ENCODE measurements around the gene RBP3. TPM values are rescaled to one million over a fixed set of nuclear protein-coding genes. Genes with fewer than 3 reads are reported as not detected.

RBP3 gene
- total and polyA plus RNA-seq, 4 donors: not detected

DNA sequence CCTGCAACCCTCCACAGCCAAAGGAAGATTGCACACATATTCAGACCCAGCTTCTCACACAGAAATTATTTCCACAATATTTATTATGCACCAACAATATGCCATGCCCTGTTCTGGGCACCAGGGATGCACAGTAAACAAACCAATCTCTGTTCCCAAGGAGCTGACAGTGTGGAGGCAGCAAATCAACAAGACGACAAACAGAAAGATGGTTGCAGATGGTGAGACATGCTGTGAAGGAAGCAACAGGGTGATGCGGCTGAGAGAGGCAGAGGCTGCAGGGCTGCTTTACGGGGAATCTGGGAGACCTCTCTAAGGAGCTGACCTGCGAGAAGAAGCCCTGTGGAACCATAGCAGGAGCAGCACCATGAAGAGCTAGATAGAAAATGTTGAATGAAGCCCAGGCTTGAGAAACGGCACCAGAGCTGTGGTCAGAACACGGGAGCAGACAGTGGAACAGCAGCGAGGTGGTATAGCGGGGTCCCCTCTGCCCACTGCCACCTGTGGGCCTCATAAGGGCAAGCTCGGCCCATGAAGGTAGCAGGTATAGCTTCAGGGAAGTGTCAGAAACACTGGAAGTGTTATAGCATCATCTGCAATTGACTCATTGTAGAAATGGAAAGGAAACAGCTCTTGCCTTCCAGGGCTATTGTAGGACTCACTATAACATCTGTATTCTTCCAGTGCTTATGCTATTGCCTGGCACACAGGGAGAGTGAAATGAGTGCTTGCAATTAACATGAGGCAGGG is 17.4 kb downstream of the RBP3 start:
- no peaks in the 10 kb centered on the region for H3K27me3 ChIP-seq (ENCODE audit: control insufficient read depth in 4 of 4, insufficient read depth in 4 of 4, low read length in 3 of 4)
- H3K27ac ChIP-seq (ENCODE audit: low read depth in 1 of 2, low read length in 2 of 2): no peak overlapping the region
- H3K4me1 ChIP-seq (ENCODE audit: control insufficient read depth in 4 of 4, insufficient read depth in 4 of 4, low read length in 3 of 4): no peaks in the 10 kb centered on the region
- no peaks in the 10 kb centered on the region for H3K36me3 ChIP-seq (ENCODE audit: control insufficient read depth in 4 of 4, insufficient read depth in 3 of 4, low read depth in 1 of 4, low read length in 3 of 4)
- no peak for TF ChIP-seq RXRA (IDR thresholded peaks at IDR 0.05)
- TF ChIP-seq, protein P1, sequence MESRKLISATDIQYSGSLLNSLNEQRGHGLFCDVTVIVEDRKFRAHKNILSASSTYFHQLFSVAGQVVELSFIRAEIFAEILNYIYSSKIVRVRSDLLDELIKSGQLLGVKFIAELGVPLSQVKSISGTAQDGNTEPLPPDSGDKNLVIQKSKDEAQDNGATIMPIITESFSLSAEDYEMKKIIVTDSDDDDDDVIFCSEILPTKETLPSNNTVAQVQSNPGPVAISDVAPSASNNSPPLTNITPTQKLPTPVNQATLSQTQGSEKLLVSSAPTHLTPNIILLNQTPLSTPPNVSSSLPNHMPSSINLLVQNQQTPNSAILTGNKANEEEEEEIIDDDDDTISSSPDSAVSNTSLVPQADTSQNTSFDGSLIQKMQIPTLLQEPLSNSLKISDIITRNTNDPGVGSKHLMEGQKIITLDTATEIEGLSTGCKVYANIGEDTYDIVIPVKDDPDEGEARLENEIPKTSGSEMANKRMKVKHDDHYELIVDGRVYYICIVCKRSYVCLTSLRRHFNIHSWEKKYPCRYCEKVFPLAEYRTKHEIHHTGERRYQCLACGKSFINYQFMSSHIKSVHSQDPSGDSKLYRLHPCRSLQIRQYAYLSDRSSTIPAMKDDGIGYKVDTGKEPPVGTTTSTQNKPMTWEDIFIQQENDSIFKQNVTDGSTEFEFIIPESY (IDR thresholded peaks at IDR 0.05): no peak
- no peak for TF ChIP-seq FOXA1 (IDR thresholded peaks at IDR 0.05)
- TF ChIP-seq, protein P2, sequence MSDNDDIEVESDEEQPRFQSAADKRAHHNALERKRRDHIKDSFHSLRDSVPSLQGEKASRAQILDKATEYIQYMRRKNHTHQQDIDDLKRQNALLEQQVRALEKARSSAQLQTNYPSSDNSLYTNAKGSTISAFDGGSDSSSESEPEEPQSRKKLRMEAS (IDR thresholded peaks at IDR 0.05): no peak
- TF ChIP-seq, protein P3, sequence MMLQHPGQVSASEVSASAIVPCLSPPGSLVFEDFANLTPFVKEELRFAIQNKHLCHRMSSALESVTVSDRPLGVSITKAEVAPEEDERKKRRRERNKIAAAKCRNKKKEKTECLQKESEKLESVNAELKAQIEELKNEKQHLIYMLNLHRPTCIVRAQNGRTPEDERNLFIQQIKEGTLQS (IDR thresholded peaks at IDR 0.05): no peak
- no peak for TF ChIP-seq SP1 (IDR thresholded peaks at IDR 0.05)
- DNase-seq (ENCODE audit: low spot score): no peak
- 93% methylated on average over 9 of the region's 9 CpGs for WGBS
- H3K9ac ChIP-seq (ENCODE audit: low read depth in 1 of 2, low read length in 2 of 2): no peak overlapping the region
- H3K9me3 ChIP-seq (ENCODE audit: control insufficient read depth in 4 of 4, low read length in 3 of 4): no peaks in the 10 kb centered on the region
- no peak overlapping the region for H3K4me3 ChIP-seq (ENCODE audit: low read depth in 1 of 3, low read length in 3 of 3)

DNA sequence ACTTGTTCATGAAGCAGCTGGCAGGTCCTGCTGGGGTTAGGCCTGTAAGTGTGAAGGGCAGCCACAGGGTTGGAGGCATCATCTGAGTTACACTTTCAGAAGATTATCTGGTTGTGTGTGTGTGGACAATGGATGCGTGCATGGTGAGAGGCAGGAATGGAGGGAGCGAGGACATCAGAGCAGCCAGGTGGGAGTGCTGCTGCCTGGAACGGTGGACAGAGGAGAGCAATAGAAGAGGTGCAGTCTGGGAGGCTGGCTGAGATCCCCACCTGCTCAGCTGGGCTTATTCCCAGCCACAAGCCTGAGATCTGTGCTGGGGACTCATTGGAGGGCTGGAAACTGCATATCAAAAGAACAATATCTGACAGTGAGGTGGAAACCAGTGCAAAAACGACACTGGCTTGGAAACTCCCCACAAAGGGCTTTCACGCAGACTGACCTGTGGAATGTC is 18.0 kb downstream of the RBP3 start:
- 85% methylated on average over 5 of the region's 5 CpGs for WGBS
- no peaks in the 10 kb centered on the region for H3K27me3 ChIP-seq (ENCODE audit: control insufficient read depth in 4 of 4, insufficient read depth in 4 of 4, low read length in 3 of 4)
- no peaks in the 10 kb centered on the region for H3K9me3 ChIP-seq (ENCODE audit: control insufficient read depth in 4 of 4, low read length in 3 of 4)
- TF ChIP-seq, protein P3 (IDR thresholded peaks at IDR 0.05): no peak
- TF ChIP-seq JUND (IDR thresholded peaks at IDR 0.05): no peak
- no peak for TF ChIP-seq TAF1 (conservative IDR thresholded peaks at IDR 0.05)
- TF ChIP-seq FOXA2 (IDR thresholded peaks at IDR 0.05): no peak
- no peak for TF ChIP-seq HNF4G (IDR thresholded peaks at IDR 0.05)
- TF ChIP-seq, protein P2 (IDR thresholded peaks at IDR 0.05): no peak
- TF ChIP-seq, protein P4, sequence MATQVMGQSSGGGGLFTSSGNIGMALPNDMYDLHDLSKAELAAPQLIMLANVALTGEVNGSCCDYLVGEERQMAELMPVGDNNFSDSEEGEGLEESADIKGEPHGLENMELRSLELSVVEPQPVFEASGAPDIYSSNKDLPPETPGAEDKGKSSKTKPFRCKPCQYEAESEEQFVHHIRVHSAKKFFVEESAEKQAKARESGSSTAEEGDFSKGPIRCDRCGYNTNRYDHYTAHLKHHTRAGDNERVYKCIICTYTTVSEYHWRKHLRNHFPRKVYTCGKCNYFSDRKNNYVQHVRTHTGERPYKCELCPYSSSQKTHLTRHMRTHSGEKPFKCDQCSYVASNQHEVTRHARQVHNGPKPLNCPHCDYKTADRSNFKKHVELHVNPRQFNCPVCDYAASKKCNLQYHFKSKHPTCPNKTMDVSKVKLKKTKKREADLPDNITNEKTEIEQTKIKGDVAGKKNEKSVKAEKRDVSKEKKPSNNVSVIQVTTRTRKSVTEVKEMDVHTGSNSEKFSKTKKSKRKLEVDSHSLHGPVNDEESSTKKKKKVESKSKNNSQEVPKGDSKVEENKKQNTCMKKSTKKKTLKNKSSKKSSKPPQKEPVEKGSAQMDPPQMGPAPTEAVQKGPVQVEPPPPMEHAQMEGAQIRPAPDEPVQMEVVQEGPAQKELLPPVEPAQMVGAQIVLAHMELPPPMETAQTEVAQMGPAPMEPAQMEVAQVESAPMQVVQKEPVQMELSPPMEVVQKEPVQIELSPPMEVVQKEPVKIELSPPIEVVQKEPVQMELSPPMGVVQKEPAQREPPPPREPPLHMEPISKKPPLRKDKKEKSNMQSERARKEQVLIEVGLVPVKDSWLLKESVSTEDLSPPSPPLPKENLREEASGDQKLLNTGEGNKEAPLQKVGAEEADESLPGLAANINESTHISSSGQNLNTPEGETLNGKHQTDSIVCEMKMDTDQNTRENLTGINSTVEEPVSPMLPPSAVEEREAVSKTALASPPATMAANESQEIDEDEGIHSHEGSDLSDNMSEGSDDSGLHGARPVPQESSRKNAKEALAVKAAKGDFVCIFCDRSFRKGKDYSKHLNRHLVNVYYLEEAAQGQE (IDR thresholded peaks at IDR 0.05): no peak
- no peak for TF ChIP-seq GABPA (IDR thresholded peaks at IDR 0.05 in 1 of 2, conservative IDR thresholded peaks at IDR 0.05 in 1 of 2)
- no peak for TF ChIP-seq YY1 (IDR thresholded peaks at IDR 0.05)
- TF ChIP-seq, protein P5, sequence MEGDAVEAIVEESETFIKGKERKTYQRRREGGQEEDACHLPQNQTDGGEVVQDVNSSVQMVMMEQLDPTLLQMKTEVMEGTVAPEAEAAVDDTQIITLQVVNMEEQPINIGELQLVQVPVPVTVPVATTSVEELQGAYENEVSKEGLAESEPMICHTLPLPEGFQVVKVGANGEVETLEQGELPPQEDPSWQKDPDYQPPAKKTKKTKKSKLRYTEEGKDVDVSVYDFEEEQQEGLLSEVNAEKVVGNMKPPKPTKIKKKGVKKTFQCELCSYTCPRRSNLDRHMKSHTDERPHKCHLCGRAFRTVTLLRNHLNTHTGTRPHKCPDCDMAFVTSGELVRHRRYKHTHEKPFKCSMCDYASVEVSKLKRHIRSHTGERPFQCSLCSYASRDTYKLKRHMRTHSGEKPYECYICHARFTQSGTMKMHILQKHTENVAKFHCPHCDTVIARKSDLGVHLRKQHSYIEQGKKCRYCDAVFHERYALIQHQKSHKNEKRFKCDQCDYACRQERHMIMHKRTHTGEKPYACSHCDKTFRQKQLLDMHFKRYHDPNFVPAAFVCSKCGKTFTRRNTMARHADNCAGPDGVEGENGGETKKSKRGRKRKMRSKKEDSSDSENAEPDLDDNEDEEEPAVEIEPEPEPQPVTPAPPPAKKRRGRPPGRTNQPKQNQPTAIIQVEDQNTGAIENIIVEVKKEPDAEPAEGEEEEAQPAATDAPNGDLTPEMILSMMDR (IDR thresholded peaks at IDR 0.05; ENCODE audit: low read depth, low read length, missing input control): no peak
- TF ChIP-seq NR2F2 (IDR thresholded peaks at IDR 0.05): no peak
- no peak for TF ChIP-seq FOXA1 (IDR thresholded peaks at IDR 0.05)
- TF ChIP-seq SP1 (IDR thresholded peaks at IDR 0.05): no peak
- TF ChIP-seq HNF4A (conservative IDR thresholded peaks at IDR 0.05): no peak
- TF ChIP-seq RAD21 (IDR thresholded peaks at IDR 0.05): no peak
- TF ChIP-seq RXRA (IDR thresholded peaks at IDR 0.05): no peak
- no peak for TF ChIP-seq EGR1 (IDR thresholded peaks at IDR 0.05; ENCODE audit: low read depth in 2 of 2)
- H3K27ac ChIP-seq (ENCODE audit: low read depth in 1 of 2, low read length in 2 of 2): no peak overlapping the region
- H3K4me1 ChIP-seq (ENCODE audit: control insufficient read depth in 4 of 4, insufficient read depth in 4 of 4, low read length in 3 of 4): no peaks in the 10 kb centered on the region
- H3K36me3 ChIP-seq (ENCODE audit: control insufficient read depth in 4 of 4, insufficient read depth in 3 of 4, low read depth in 1 of 4, low read length in 3 of 4): no peaks in the 10 kb centered on the region
- no peak overlapping the region for H3K9ac ChIP-seq (ENCODE audit: low read depth in 1 of 2, low read length in 2 of 2)
- H3K4me3 ChIP-seq (ENCODE audit: low read depth in 1 of 3, low read length in 3 of 3): no peak overlapping the region
- no peak for DNase-seq (ENCODE audit: low spot score)
